Kasumi-1 (cell line): ENCODE data around the gene TAF6L.
"Not testable (repeated sequence)": the region's sequence is repeated elsewhere in the genome, so short reads cannot be mapped to it uniquely, and the experiment has no call there.

Experiments
- DNase-seq, 2 experiments: peaks; one replicate each; lab custom pipeline; 2025; lab: John Stamatoyannopoulos, UW

TAF6L gene, protein sequence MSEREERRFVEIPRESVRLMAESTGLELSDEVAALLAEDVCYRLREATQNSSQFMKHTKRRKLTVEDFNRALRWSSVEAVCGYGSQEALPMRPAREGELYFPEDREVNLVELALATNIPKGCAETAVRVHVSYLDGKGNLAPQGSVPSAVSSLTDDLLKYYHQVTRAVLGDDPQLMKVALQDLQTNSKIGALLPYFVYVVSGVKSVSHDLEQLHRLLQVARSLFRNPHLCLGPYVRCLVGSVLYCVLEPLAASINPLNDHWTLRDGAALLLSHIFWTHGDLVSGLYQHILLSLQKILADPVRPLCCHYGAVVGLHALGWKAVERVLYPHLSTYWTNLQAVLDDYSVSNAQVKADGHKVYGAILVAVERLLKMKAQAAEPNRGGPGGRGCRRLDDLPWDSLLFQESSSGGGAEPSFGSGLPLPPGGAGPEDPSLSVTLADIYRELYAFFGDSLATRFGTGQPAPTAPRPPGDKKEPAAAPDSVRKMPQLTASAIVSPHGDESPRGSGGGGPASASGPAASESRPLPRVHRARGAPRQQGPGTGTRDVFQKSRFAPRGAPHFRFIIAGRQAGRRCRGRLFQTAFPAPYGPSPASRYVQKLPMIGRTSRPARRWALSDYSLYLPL

DNA sequence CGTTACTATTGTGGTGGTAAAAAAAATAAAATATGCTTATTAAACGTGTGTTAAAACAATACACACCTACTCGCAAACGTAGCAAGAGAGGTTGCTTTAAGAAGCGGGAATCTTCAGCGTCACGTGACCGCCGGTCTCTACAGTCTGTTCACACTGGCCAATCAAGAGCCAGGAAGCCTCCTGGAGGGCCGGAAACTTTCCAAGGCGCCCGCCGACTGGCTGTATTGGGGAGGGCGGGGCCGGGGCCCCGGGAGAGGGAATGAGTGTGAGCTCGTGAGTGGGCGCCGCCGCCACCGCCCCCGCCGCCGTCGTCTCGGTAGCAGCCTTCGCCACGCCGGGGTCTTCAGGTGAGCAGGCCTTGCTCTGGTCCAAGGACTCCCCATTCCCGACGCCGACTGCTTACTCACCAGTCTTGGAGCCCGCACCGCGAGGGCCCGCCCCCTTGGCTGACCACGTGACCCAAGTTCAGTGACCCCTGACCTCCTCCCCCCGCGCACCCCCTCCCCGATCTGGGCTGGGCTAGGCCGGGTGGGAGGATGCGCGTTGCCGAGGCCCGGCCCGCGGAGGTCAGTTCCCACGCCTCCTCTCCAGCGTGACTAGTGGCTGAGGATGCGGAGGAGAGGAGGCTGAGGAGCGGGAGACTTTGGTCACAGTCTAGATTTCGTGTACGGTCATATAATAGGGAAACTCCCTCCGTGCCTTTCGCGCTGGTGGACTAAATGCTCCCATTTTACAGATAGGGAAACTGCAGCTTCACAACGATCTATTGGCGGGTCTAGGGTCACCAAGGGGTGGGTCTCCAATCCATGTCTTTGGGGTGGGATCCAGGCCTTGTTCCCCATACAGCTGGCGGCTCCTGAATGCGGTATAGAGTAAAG, at the start of gene TAF6L:
TSS of gene TAF6L (plus strand) at position 253 of the 878 bp plus-strand sequence. CDS start 4,388 bp downstream, outside the sequence.
- peak; percentile 94 to 97 for DNase-seq

DNA sequence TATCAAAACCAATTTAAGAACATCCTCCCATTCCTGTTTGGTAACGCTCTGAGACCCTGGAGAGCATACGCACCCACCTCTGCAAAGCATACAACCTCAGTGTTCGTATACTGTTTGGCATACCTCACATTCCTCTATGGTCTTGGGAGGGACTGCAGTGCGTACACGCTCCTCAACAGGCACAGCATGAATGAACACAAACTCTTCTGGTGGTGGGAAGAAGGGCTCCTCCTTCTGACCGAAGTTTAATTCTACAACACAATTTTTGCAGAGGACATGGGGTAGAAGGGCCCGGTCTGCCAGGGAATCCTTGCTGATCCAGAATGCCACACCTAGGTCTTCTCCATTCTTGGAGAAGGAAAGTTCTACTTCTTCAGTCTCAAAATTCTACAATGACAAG, 49.2 kb upstream of the TAF6L start:
- DNase-seq, result peak; percentile 56 to 77

DNA sequence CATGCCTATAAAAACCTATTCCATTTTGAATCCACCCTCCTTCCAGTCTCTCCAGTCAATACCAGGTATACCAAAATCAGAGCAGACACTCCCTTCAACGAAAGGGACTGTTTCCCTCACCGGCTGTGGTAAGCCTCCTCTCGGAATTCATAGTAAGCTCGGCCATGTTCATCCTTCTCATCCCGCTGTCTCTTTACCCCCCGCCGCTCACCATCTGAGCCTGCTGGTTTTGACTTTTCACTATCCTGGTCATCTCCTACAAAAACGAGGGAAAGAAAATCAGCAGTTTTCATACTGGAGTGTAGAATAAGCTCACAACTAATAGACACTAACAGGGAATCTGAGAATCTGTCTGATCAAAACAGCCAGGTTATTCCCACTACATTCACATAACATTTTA, 47.0 kb upstream of the TAF6L start:
- no peak for DNase-seq

DNA sequence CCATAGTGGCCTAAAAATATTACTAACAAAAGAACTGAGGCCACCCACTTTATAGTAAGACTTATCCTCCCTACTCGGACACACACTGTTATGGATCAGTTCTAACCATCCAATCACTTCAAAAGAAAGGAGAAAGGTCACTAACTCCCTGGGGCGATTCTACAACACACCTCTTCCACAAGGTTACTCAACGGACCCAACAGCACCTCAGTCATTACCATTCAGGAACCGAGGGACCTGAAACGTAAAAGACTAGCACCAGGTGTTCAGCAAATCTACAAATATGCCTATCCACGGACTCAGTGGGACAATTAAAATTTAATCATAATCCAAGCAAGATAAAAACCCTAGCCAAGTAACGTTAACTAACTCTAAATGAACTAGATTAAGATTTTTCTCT, 45.5 kb upstream of the TAF6L start:
- DNase-seq, result no peak

DNA sequence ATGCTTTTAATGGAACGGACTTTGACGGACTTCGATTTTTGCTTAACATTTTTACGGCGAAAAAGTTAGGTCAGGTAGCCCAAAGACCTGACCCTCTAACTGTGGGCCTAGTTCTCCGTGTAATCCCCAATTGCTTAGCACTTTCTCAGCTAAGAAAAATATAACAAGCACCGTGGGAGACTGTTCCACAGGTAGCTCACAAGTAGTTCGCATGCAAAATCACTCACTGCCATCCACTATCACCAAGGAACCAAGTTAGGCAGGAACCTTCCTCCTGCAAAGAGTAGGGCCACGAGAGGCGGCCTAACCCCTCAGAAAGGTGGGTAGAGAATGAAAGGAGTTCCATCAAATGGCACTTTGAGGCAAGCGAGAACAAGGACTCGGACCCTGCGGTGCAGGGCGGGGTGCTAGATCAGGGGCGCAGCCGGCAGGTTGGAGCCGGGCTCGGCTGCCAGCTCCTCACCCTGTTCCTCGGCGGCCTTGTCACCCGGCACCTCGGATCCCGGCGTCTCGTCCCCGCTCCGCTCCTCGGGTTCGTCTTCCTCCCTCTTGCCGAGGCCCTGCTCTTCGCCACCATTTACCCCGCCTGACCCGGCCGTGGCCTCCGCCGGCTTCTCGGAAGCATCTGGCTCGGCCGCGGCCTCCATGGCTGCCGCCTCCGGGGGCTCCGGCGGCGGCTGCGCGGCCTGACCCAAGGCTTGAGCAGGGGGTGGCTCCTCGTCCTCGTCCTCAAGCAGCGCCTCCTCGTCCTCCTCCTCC, 44.9 kb upstream of the TAF6L start:
- DNase-seq, result no peak

DNA sequence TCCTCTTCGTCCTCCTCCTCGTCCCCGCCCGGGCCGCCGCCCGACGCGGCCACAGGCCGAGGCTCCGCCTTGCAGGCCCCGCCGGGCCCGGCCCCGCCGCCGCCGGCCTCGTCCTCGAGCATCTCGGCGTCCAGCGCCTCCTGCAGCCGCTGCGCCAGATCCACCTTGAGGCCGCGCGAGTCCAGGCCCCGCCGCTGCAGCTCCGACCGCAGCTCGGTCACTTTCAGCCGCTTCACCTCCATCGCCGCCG, 44.4 kb upstream of the TAF6L start:
- no peak for DNase-seq

DNA sequence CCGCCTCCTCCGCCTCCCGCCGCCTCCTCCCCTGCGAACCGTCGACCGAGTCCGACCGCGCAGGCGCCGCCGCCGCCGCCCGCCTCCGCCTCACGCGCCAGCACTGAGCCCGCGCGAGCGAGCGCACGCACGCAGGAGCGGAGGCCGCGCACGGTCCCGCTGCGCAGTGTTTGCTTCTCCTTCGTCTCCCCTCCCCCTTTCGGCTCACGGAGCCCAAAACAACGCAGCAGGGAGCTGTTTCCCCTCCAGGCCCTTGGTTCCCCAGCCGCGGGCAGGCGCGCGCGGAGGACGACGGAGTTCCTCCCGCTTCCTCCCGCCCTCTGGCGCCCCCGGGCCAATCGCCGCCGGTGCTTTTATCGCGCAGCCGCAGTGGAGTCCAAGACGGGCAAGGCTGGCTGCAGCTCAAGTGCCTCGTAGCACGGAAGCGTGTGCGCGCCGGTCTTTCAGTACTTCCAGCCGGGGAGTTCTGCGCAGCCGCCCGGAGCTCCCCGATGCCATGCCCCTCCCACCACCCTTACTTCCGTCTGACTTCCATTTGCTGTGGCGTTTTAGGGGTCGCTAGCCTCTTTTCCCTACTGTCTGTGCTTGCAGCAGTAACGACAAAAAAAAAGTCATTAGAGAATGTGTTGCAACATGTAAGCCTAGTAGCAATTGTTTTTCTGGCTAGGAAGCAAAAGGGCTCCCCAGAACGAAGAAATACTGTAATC, 43.9 kb upstream of the TAF6L start, which contains the start of gene HNRNPUL2:
TSS of gene HNRNPUL2 (minus strand) at position 293 of the 707 bp plus-strand sequence. CDS start 301 bp downstream, outside the sequence.
- peak; percentile 98 to 99 for DNase-seq

DNA sequence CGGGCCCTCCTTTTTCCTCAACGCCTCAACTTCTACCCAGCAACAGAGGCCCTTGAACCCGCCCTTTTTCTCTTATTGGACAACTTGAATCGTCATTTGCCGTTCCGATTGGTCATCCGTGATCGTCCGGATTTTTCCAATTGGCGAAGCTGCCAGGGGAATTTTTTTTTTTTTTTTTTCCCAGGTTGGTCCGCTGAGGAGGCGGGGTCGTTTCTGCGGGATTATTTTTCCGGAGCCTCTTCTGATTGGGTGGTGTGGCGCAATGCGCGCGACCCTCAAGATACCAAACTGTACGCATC, 43.4 kb upstream of the TAF6L start:
- peak; percentile 96 to 98 for DNase-seq

DNA sequence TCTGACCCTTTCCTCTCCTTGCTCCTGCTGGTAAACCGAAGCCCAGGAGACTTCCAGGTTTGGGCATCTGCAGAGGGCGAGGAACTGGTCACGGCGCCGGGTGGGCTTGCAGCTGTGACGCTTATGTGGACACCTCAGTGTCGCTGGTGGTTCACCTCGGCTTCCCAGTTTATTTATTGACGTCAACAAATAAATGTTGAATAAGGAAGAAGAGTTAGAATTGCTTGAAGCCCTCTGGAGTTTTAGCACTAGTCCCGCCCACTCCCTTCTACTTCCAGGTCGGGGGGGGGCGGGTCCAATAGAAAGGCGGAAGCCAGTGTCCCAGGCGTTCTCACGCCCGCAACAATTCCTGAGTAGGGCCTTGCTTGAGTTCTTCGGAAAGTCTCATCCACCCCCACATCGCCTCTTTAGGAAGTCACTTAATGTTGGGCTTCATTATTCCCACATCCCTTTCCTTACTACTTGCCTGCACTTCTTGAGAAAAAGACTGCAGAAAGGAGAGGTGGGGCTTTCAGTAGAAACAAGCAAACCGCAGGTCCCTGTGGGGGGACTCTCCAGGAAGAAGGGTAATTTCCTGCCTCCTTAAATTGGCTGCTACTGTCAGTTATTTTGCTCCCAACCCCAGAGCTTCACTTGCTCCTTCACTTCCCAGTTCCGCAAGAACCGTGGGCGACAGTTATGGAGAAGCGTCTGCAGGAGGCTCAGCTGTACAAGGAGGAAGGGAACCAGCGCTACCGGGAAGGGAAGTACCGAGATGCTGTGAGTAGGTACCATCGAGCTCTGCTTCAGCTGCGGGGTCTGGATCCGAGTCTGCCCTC, 42.8 kb upstream of the TAF6L start, which contains the start of gene TTC9C:
TSS of gene TTC9C (plus strand) at position 316 of the 818 bp plus-strand sequence. CDS start at position 679, 363 bp downstream.
- DNase-seq, result peak; percentile 92 to 93

DNA sequence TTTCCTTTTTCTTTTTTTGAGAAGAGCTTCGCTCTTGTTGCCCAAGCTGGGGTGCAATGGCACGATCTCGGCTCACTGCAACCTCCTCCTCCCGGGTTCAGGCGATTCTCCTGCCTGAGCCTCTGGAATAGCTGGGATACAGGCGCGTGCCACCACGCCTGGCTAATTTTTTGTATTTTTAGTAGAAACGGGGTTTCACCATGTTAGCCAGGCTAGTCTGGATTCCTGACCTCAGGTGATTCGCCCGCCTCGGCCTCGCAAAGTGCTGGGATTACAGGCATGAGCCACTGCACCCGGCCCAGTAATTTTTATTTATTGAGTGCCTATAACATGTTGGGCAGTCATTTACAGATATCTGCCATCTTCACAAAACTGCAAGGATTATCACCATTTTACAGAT, 41.1 kb upstream of the TAF6L start:
- not testable (repeated sequence) for DNase-seq

DNA sequence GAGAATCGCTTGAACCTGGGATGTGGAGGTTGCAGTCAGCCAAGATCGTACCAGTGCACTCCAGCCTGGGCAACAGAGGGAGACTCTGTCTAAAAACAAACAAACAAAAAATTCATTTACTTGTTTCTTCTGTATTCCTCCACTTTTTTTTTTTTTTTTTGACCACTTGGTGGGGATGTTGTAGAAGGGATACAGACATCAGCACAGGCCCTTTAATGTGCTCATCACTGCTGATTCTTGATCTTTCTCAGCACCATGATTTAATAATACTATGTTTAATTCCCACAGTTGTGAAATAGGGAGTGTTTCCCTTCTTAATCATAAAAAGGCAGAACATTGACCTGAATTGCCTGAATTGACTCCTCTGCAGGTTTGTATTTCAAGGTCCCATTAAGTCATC, 38.4 kb upstream of the TAF6L start:
- DNase-seq, result peak; percentile 55 to 63

DNA sequence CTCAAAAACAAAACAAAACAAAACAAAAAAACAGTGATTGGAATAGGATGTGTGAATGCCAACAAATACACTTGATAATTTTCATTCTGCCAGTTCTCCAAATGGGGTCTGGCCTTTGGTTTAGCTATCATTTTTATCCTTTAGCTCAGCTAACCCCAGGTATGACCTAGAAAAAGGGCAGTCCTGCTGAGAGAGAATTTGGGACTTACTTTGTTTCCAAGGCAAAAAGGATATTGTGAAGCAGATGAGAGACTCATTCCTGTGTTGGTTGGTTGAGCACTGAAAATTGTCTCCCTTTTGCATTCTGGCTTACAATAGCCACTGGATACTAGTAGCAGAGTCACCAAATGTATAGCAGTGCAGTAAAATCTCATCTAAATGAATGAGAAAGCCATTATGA, 34.0 kb upstream of the TAF6L start:
- DNase-seq, result no peak

DNA sequence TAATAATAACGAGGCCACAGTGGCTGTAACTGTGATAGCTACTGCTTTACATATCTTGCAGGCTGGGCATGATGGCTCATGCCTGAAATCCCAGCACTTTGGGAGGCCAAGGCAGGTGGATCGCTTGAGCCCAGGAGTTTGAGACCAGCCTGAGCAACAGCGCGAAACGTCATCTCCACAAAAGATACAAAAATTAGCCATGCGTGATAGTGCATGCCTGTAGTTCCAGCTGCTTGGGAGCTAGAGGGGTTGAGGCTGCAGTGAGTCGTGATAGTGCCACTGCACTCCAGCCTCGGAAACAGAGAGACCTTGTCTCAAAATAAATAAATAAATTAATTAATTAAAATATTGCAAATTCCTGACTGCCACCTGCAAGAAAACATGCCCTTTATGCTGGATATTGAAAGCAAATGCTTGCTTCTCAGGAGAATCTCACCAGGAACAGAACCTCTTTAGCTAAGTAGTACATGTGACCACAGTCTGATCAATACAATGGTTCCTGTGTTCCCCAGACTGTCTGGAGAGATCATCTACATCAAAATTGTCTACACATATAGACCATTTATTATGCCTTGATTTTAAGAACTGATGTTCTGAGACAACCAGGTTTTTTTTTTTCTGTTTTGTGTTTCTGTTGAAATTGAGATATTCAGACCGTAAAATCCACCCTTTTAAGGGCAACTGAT, 23.6 kb upstream of the TAF6L start:
- no peak for DNase-seq

DNA sequence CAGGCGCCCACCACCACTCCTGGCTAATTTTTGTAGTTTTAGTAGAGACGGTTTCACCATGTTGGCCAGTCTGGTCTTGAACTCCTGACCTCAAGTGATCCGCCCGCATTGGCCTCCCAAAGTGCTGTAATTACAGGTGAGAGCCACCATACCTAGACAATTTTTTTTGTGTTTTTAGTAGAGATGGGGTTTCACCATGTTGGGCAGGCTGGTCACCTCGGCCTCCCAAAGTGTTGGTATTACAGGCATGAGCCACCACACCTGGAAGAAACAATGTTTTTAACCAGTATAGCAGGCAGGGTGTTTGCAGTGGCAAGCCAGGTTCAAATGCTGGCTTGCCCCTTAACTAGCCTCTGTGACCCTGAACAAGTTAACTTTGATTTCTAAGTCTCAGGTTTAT, 21.3 kb upstream of the TAF6L start:
- not testable (repeated sequence) for DNase-seq

DNA sequence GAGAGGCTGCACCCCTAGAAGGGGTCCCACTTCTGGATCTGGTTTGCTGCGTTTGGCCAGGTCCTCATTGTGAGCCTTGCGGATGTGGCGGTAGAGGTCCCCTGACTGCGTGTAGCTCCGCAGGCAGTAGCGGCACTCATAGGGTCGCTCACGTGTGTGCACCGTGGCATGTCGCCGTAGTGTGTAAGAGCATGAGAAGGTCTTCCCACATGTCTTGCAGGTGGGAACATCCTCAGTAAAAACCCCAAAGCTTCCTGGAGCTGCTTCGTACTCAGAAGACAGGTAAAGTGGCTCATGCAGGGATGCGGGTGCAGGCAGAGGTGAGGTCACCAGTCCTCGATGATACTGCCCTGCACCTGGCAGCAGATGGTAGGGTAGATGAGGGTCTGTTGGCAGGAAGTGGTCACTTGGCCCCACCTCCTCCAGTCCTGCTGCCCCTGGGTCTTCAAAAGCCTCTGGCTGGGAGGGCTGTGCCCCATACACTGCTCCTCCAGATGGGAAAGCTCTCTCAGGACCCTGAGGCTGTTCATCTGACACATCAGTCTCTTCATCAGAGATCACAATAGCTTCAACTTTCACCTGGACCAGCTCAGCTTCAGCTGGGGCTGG, 18.9 kb upstream of the TAF6L start:
- no peak for DNase-seq

DNA sequence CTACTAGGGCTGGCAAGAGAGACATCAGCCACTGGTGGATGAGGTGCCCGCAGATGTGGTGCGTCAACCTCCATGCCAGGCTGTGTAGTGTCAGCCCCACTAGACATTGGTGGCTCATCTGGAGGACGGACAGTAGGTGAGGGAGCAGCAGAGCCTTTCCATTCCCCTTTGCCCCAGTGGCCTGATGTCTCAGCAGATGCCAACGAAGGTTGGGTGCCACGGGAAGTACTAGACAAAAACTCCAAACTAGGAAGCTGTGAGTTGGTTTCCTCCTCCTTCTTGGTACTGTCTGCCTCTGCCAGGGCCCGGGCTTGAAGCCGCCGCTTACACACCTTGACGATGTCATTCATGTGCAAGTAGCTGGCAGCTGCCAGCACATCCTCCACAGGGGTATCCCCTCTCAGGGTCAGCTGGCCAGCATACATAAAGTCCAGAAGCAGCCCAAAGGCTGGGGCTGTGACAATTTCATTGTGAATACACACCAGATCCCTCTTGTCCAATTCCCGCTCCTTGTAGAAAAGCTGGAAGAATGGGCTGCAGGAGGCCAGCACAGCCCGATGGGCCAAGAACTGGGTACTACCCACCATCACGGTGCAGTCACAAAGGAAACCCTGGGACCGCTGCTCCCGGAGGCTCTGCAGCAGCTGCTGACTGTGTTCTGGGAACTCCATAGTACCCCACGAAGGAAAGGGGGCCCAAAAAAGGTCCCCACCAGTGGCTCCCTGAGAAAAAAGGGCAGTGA, 18.0 kb upstream of the TAF6L start:
- DNase-seq, result no peak

DNA sequence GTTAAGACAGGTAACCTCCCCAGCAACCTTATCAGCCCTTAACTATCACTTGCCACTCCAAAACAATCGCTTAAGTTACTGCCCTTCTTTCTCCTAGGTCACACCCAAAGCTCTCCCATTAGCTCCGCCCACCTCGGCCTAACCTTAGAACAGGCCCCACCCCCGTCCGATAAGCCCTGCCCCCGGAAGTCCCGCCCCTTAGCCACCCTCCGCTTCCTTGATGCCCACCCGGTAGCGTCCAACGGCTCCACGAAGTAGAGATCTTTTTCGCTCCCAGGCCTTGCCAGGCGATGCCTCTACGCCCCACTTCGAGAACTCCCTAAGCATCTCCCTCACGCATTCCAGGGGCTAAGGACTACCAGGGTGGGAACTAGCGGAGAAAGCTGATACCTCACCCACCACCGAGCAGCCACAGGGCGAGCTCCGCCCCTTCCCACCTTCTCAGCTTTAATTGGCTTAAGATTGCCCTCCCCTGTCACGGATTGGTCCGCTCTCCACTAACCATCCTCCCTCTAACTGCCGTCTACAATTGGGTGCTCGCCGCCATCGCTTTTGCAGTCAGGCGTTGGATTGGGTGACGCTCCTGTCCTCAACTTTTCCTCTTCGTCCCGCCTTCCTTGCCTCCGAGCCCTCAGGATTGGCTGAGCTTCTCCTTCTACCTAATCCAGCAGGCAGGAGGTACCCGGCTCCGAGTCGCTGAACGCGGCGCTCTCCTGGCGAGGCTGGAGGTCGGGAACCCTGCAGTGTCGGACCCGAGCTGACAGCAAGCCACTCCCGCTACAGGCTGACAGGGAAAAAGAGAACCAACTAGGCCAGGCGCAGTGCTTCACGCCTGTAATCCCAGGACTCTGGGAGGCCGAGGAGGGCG, 17.2 kb upstream of the TAF6L start, which contains the start of gene ZBTB3:
TSS of gene ZBTB3 (minus strand) at position 425 of the 868 bp plus-strand sequence. CDS start 496 bp downstream, outside the sequence.
- peak; percentile 100 for DNase-seq
